ENCODE data around the gene SEC31A. TPM values are rescaled to one million over a fixed set of nuclear protein-coding genes. Genes with fewer than 3 reads are reported as not detected.
A peak's percentile ranks its signal among the peaks of the same experiment; 100 is the strongest.

Gene SEC31A
- total RNA-seq, 6 experiments from 2014 or later = 304 to 395 (median 384) TPM

DNA sequence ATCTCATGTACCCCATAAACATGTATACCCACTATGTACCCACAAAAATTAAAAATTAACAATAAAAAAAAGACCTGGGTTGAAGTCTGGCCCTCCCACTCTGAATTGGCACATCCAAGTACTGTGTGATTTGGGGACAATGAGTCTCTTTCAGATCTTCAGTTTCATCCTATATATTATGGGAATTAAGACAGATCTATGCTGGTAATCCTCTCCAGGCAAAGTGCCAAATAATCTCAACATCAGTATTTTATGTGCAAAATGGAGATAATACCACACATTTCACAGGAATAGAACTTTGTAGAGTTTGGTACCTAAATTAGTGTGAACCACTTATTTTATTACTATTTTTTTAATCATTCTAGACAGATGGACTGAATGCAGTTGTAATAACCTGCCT lies 81.3 kb downstream of the SEC31A start:
- H3K4me1 Mint-ChIP-seq (ENCODE audit: low read depth) = peaks cover 9% of the 10 kb centered on the region
- no peaks in the 10 kb centered on the region for H3K36me3 Mint-ChIP-seq (ENCODE audit: low read depth)
- H3K27me3 Mint-ChIP-seq (ENCODE audit: insufficient read depth) = peaks cover 5% of the 10 kb centered on the region
- H3K9me3 Mint-ChIP-seq = no peaks in the 10 kb centered on the region
- TF ChIP-seq, protein P1, sequence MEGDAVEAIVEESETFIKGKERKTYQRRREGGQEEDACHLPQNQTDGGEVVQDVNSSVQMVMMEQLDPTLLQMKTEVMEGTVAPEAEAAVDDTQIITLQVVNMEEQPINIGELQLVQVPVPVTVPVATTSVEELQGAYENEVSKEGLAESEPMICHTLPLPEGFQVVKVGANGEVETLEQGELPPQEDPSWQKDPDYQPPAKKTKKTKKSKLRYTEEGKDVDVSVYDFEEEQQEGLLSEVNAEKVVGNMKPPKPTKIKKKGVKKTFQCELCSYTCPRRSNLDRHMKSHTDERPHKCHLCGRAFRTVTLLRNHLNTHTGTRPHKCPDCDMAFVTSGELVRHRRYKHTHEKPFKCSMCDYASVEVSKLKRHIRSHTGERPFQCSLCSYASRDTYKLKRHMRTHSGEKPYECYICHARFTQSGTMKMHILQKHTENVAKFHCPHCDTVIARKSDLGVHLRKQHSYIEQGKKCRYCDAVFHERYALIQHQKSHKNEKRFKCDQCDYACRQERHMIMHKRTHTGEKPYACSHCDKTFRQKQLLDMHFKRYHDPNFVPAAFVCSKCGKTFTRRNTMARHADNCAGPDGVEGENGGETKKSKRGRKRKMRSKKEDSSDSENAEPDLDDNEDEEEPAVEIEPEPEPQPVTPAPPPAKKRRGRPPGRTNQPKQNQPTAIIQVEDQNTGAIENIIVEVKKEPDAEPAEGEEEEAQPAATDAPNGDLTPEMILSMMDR (IDR thresholded peaks at IDR 0.05) = no peak
- no peak overlapping the region for H3K4me3 Mint-ChIP-seq
- H3K27ac Mint-ChIP-seq = no peak overlapping the region
- DNase-seq = no peak

DNA sequence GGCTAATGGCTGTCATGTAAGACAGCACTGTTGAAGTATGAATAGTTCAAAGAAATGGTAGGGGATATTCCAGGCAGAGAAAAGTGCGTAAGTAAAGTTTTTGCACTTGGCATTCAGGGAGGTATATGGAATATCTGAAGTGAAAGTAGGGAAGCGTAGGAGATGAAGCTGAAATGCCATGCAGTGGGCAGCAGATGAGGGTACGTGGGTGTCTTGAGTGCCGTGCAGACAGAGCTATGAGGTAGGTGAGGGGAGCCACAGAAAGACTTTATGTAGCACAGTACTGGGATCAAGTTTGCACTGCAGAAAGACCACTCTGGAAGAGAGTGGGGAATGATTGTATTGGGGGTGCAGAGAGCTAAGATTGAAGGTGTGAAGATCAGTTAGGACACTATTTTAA lies 87.2 kb downstream of the SEC31A start:
- H3K36me3 Mint-ChIP-seq (ENCODE audit: low read depth) = no peaks in the 10 kb centered on the region
- no peak overlapping the region for H3K4me3 Mint-ChIP-seq
- H3K27ac Mint-ChIP-seq = no peak overlapping the region
- H3K9me3 Mint-ChIP-seq = no peaks in the 10 kb centered on the region
- no peak for DNase-seq
- H3K27me3 Mint-ChIP-seq (ENCODE audit: insufficient read depth) = peaks cover 13% of the 10 kb centered on the region
- TF ChIP-seq, protein P1 (IDR thresholded peaks at IDR 0.05) = no peak
- peaks cover 8% of the 10 kb centered on the region for H3K4me1 Mint-ChIP-seq (ENCODE audit: low read depth)

DNA sequence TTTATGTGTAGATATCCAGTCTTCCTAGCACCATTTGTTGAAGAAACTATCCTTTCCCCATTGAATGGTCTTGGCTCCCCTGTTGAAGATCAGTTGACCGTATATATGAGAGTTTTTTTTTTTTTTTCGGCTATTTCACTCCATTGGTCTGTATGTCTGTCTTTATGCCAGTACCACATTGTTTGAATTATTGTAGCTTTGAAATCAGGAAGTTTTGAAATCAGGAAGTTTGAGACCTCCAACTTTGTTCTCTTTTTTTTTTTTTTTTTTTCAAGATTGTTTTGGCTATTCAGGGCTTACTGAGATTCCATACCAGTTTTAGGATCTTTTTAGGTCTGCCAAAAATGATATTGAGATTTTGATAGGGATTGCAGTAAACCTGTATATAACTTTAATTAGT lies 88.0 kb downstream of the SEC31A start:
- Mint-ChIP-seq H3K36me3 (ENCODE audit: low read depth) (no peaks in the 10 kb centered on the region), H3K9me3 (no peaks in the 10 kb centered on the region), H3K27ac (no peak overlapping the region), H3K4me3 (no peak overlapping the region), H3K4me1 (ENCODE audit: low read depth) (peaks cover 8% of the 10 kb centered on the region), H3K27me3 (ENCODE audit: insufficient read depth) (peaks cover 13% of the 10 kb centered on the region)
- no peak for DNase-seq
- TF ChIP-seq, protein P1 (IDR thresholded peaks at IDR 0.05) = no peak

DNA sequence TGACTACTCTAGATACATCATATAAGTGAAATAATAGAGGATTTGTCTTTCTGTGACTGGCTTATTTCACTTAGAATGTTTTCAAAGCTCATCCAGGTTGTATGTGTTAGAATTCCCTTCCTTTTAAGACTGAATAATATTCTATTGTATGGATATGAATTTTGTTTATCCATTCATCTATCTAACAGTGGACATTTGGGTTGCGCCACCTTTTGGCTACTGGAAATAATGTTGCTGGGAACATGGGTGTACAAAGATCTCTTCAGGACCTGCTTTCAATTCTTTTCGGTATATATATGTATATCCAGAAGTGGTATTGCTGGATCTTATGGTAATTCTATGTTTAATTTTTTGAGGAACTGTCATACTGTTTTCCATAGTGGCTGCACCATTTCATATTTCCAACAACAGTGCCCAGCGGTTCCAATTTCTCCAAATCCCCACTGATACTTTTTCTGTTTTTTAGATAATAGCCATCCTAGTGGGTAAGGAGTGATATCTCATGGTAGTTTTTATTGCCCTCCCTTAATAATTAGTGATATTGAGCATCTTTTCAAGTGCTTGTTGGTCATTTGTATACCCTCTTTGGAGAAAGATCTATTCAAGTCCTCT lies 88.9 kb downstream of the SEC31A start:
- Mint-ChIP-seq H3K27ac (no peak overlapping the region), H3K4me1 (ENCODE audit: low read depth) (peaks cover 16% of the 10 kb centered on the region), H3K36me3 (ENCODE audit: low read depth) (no peaks in the 10 kb centered on the region), H3K27me3 (ENCODE audit: insufficient read depth) (peaks cover 10% of the 10 kb centered on the region), H3K4me3 (no peak overlapping the region), H3K9me3 (no peaks in the 10 kb centered on the region)
- no peak for DNase-seq
- TF ChIP-seq, protein P1 (IDR thresholded peaks at IDR 0.05) = peak; percentile 75

DNA sequence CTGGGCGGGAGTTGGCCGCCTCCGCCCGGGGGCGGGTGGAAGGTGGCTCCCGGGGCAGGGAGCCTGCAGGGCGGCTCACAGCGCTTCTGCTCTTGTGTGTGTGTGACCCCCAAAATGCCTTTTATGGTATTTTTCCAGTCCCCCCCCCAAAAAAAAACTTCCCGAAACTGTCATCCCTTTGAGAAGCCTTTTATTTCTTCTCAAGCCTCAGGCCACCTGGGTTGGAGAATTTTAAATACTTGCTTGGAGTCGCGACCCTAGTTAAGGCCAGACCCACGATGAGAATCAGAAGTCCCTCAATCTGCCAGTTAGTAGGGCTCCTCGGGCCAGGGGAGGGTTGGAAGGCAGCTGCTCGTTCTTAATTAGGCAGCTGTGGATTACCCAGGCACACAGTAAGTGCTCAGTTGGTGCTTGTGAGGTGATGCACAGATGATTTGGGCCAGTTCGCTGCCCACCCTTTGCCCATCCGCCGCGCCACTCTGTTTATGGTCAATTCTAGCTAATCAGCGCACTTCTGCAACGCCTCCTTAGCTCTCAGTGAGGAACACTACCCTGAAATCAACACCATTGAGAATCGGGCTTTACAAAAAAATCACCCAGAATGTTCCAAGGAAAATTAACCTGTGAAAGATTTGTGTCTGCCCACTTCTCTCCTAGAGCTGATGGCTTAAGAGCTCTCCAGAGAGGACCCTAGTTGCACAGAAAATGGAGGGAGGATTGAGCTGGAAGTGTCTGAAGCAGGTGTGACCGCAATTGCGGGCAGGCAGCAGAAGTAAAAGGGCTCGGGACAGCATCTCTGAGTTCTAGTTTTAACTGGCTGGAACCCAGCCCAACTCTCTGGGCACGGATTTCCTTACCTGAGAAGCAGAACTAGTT lies 91.7 kb downstream of the SEC31A start:
- Mint-ChIP-seq H3K4me3 (peak overlapping the region; percentile 90), H3K9me3 (no peaks in the 10 kb centered on the region), H3K27ac (no peak overlapping the region), H3K4me1 (ENCODE audit: low read depth) (peaks cover 29% of the 10 kb centered on the region), H3K27me3 (ENCODE audit: insufficient read depth) (peaks cover 9% of the 10 kb centered on the region), H3K36me3 (ENCODE audit: low read depth) (no peaks in the 10 kb centered on the region)
- TF ChIP-seq, protein P1 (IDR thresholded peaks at IDR 0.05) = no peak; the same call in 1 of the 2 replicates
- no peak for DNase-seq

Data from HFFc6 (cell line).